HFFc6 (cell line): ENCODE results near the gene TTLL12. TPM values are rescaled to one million over a fixed set of nuclear protein-coding genes. Genes with fewer than 3 reads are reported as not detected.

Experiments used
- DNase-seq: peaks from one replicate; pipeline ENCODE4 v3.0.0-alpha.2; 2018
- H3K27ac Mint-ChIP-seq: 2 replicates; pipeline ENCODE4 v1.8.0; 2020; ENCODE audit warnings: mild to moderate bottlenecking, mixed read lengths
- H3K27me3 Mint-ChIP-seq: 2 replicates; pipeline ENCODE4 v1.8.0; 2021; ENCODE audit warnings: mild to moderate bottlenecking, moderate library complexity, mixed read lengths; ENCODE audit not compliant: insufficient read depth
- H3K36me3 Mint-ChIP-seq: 2 replicates; pipeline ENCODE4 v1.8.0; 2021; ENCODE audit warnings: low read depth, mixed read lengths
- H3K4me1 Mint-ChIP-seq: 2 replicates; pipeline ENCODE4 v1.8.0; 2020; ENCODE audit warnings: low read depth, mixed read lengths
- H3K4me3 Mint-ChIP-seq: 2 replicates; pipeline ENCODE4 v1.8.0; 2020; ENCODE audit warnings: mild to moderate bottlenecking, moderate library complexity, mixed read lengths
- H3K9me3 Mint-ChIP-seq: 2 replicates; pipeline ENCODE4 v1.8.0; 2020; ENCODE audit warnings: mild to moderate bottlenecking, mixed read lengths
- total RNA-seq, 6 experiments: library from RNA; stranded (reverse); fragmentation: NEBNext Ultra II Directional; extraction: Animal tissue kit (Norgen Biotek cat#: 25700); gene quantifications; 2 replicates in 1 of 6; 3 replicates in 5 of 6; pipeline ENCODE4 v1.2.3, GENCODE V29; 2021
- TF ChIP-seq, protein P1 (sequence below): fragments of 200-600 bp; sonication (generic); IDR thresholded peaks from 2 replicates; pipeline ENCODE4 v1.5.0; 2021; ENCODE audit warnings: antibody characterized with exemption, mild to moderate bottlenecking

TTLL12 gene
- total RNA-seq, 6 experiments from 2014 or later: 33.9 to 42.4 (median 38.7) TPM

DNA sequence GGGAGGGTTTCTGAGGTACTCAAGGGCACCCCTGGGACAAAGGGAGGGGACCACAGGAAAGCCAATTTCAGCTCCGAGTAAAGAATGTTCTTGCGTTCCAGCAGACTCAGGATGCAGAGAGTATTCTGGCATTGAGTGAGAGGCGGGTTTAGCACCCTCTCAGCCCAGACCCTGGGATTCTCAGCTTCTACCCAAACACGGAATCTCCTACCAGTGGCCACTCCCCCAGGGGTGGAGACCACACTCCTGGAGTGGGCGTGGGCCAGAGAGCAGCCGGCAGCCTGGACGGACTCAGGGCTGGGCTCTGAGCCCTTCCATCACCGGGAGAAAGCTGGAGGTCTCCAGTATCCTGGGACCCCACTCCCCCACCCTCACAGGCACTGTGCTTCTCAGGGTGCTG lies 26.1 kb upstream of the TTLL12 start:
- DNase-seq: no peak
- no peak overlapping the region for H3K27ac Mint-ChIP-seq

DNA sequence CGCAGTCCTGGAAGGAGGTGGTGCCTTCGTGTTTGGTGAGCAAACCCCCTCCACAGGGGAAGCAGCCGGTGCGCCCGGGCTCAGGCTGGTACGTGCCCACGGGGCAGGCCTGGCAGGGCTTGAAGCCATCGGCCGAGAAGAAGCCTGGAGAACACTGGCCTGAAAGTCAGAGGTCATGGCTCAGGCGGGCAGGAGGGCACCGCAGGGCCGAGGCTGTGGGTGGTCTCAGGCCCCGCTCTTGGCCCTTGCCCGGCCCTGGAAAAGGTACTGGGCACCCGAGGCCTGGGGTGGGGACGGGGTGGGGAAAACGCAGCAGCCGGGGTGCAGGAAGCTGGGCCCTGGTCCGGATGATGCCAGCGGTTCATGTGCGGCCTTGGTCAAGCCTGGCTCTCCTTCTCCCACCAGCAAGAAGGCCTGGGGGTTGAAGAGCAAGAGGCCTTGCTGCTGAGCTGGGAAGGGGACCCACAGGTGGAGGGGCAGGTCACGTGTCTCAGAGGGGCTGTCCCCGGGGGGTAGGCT lies 25.6 kb upstream of the TTLL12 start:
- H3K4me1 Mint-ChIP-seq: no peaks in the 10 kb centered on the region
- H3K27me3 Mint-ChIP-seq: peaks cover 30% of the 10 kb centered on the region
- H3K27ac Mint-ChIP-seq: no peak overlapping the region
- TF ChIP-seq, protein P1, sequence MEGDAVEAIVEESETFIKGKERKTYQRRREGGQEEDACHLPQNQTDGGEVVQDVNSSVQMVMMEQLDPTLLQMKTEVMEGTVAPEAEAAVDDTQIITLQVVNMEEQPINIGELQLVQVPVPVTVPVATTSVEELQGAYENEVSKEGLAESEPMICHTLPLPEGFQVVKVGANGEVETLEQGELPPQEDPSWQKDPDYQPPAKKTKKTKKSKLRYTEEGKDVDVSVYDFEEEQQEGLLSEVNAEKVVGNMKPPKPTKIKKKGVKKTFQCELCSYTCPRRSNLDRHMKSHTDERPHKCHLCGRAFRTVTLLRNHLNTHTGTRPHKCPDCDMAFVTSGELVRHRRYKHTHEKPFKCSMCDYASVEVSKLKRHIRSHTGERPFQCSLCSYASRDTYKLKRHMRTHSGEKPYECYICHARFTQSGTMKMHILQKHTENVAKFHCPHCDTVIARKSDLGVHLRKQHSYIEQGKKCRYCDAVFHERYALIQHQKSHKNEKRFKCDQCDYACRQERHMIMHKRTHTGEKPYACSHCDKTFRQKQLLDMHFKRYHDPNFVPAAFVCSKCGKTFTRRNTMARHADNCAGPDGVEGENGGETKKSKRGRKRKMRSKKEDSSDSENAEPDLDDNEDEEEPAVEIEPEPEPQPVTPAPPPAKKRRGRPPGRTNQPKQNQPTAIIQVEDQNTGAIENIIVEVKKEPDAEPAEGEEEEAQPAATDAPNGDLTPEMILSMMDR: no peak
- no peak for DNase-seq
- H3K36me3 Mint-ChIP-seq: no peaks in the 10 kb centered on the region
- no peaks in the 10 kb centered on the region for H3K9me3 Mint-ChIP-seq
- no peak overlapping the region for H3K4me3 Mint-ChIP-seq

More for the DNA sequence above, 26.1 kb upstream of the TTLL12 start:
- Mint-ChIP-seq H3K4me1 (no peaks in the 10 kb centered on the region), H3K9me3 (no peaks in the 10 kb centered on the region), H3K36me3 (no peaks in the 10 kb centered on the region), H3K4me3 (no peak overlapping the region), H3K27me3 (peaks cover 27% of the 10 kb centered on the region)
- TF ChIP-seq, protein P1: no peak

DNA sequence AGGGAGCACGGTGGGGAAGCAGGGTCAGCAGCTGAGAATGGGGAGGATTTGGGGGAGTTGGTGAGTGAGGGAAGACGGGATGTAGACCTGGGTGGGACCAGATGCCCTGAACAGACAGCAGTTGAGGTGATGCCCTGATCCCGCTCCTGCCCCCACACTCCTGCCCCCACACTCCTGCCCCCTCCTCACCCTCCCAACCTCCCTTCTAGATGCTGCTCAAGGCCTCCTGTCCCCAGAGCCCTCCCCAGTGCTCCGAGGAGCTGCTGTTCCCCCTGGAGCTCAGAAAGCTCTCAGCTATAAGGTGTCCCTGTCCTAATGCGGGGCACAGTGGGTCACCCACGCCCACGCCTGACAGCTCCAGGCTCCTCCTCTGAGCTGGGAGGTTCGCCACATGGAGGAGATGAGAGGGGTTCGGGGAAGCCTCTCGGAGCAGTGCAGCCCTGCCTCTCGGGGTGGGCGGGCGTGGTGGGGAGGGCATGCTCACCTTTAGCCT lies 25.1 kb upstream of the TTLL12 start:
- no peaks in the 10 kb centered on the region for H3K9me3 Mint-ChIP-seq
- no peak for DNase-seq

DNA sequence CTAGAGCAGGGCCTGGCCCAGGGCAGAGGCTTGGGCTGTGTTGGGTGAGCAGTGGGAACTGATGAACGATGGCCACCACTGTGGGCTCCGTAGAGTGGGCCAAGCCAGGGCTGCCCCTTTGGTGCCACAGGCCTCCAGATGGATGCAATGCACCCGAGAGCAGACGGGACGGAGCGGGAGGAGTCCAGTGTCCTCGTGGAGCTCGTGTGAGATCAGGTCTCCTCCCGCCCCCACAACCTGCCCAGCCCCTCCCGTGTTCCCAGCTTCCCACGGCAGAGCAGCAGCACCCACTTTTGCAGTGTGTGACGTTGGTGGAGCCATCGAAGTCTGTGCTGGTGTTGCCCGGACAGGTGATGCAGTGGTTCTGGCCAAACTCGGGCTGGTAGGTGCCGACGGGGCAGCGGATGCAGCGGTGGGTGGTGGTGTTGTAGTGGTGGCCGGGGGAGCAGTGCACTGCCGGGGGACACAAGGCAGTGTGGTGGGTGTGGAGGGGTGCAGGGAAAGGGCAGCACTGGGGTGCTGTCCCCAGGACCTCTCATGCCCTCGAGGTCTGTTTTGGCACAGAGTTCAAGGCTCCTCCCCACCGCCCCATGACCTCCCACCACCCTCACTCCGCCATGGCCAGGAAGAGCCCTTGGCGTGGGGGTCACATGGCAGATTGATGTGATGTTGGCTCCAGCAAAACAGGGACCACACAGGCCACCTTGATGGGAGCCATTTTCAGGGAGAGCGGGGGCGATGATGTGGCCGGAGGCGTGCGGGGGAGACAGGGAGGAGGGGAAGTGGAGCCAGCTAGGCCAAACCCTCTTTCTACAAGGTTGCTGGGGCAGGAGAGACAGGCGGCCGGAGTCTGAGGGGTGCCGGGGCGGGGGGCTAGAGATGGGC lies 23.9 kb upstream of the TTLL12 start:
- no peaks in the 10 kb centered on the region for H3K4me1 Mint-ChIP-seq
- TF ChIP-seq, protein P1: no peak
- no peaks in the 10 kb centered on the region for H3K9me3 Mint-ChIP-seq

More for the DNA sequence above, 25.1 kb upstream of the TTLL12 start:
- TF ChIP-seq, protein P1: no peak
- Mint-ChIP-seq H3K36me3 (no peaks in the 10 kb centered on the region), H3K4me3 (no peak overlapping the region), H3K27ac (no peak overlapping the region), H3K27me3 (peaks cover 29% of the 10 kb centered on the region), H3K4me1 (no peaks in the 10 kb centered on the region)

DNA sequence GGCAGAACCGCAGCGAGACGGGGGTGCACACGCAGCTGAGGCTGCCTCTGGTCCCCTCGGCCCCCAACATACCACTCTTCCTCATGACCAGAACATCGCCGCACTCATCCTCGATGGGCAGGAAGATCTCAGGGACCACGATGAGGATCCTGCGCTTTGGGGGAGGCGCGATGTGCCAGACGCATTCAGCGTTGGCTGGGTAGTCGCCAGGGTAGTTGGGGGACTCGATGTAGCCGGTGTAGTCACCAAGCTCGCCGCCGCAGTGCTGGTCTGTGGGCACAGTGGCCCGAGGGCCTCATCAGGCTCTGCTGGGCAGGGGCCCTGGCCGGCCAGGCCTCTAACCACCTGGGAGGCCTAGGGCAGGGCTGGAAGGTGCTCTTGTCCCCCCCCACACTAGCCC lies 23.0 kb upstream of the TTLL12 start:
- Mint-ChIP-seq H3K9me3 (no peaks in the 10 kb centered on the region), H3K4me3 (no peak overlapping the region), H3K36me3 (no peaks in the 10 kb centered on the region), H3K4me1 (no peaks in the 10 kb centered on the region), H3K27me3 (peaks cover 26% of the 10 kb centered on the region), H3K27ac (no peak overlapping the region)
- DNase-seq: no peak
- TF ChIP-seq, protein P1: no peak

More for the DNA sequence above, 23.9 kb upstream of the TTLL12 start:
- no peak overlapping the region for H3K27ac Mint-ChIP-seq
- no peak for DNase-seq
- no peaks in the 10 kb centered on the region for H3K36me3 Mint-ChIP-seq
- H3K27me3 Mint-ChIP-seq: peaks cover 32% of the 10 kb centered on the region
- no peak overlapping the region for H3K4me3 Mint-ChIP-seq
